Gastroesophageal sphincter (tissue), 4 donors: Measurements from ENCODE around the gene IGF2BP1. TPM values are rescaled to one million over a fixed set of nuclear protein-coding genes. Genes with fewer than 3 reads are reported as not detected.

Experiments used
- ATAC-seq: fragments of 150-250 bp; one replicate; pipeline ENCODE4 v1.9.1; 2016; ENCODE audit warnings: mild to moderate bottlenecking, moderate library complexity
- H3K27ac ChIP-seq, 4 donors: fragments of 200-600 bp; sonication (generic) in 3 of 4; 1 replicate in 3 of 4; 2 replicates in 1 of 4; pipeline ENCODE4 v1.5.1; 2016 to 2019
- H3K27me3 ChIP-seq: fragments of 200-600 bp; sonication (generic); one replicate; pipeline ENCODE4 v1.5.1; 2019
- H3K36me3 ChIP-seq, 2 donors: fragments of 200-600 bp; sonication (generic); one replicate each; pipeline ENCODE4 v1.5.1; 2019; ENCODE audit warnings: control low read depth in 1 of 2
- H3K4me1 ChIP-seq, 3 donors: fragments of 200-600 bp; sonication (generic); 1 replicate in 2 of 3; 2 replicates in 1 of 3; pipeline ENCODE4 v1.5.1; 2016 to 2019; ENCODE audit warnings: control low read depth in 2 of 3
- H3K4me3 ChIP-seq, 2 donors: fragments of 200-600 bp; sonication (generic); one replicate each; pipeline ENCODE4 v1.5.1; 2019; ENCODE audit warnings: mild to moderate bottlenecking in 1 of 2, moderate library complexity in 1 of 2
- H3K9me3 ChIP-seq, 3 donors: fragments of 200-600 bp; sonication (generic); one replicate each; pipeline ENCODE4 v1.5.1; 2017 to 2019; ENCODE audit warnings: control low read depth in 2 of 3
- CTCF ChIP-seq, 4 experiments: fragments of 200-600 bp in 2 of 4; fragments of 450-650 bp in 2 of 4; sonication (generic) in 1 of 4; IDR thresholded peaks; one replicate each; pipeline ENCODE4 v1.5.1; 2017 to 2019; ENCODE audit warnings: antibody characterized with exemption in 4 of 4, mild to moderate bottlenecking in 2 of 4, moderate library complexity in 2 of 4
- EP300 ChIP-seq: sonication (generic); formaldehyde crosslinking; IDR thresholded peaks from one replicate; pipeline ENCODE4 v1.6.1; 2017; ENCODE audit warnings: antibody characterized with exemption, mild to moderate bottlenecking
- POLR2A ChIP-seq, 2 donors: fragments of 450-650 bp; IDR thresholded peaks; one replicate each; pipeline ENCODE4 v1.6.1; 2017; ENCODE audit warnings: antibody characterized with exemption in 2 of 2, mild to moderate bottlenecking in 2 of 2, moderate library complexity in 1 of 2
- POLR2AphosphoS5 ChIP-seq: sonication (generic); formaldehyde crosslinking; IDR thresholded peaks from one replicate; pipeline ENCODE4 v1.6.1; 2017; ENCODE audit warnings: antibody characterized with exemption
- WGBS, 2 donors: methylation state at CpG; one replicate each; pipeline ENCODE4 v1.1.5; 2018; ENCODE audit warnings: low coverage in 1 of 2; 5-methylcytosine and 5-hydroxymethylcytosine counted together
- total RNA-seq, 4 donors: library from RNA; depleted of rRNA; stranded (reverse); fragments of >200 nt; gene quantifications; one replicate each; pipeline ENCODE4 v1.1.0, GENCODE V29; 2016

The IGF2BP1 gene
- total RNA-seq, 4 donors from 2014 or later = 0.04 TPM; not detected in 3

- H3K36me3 ChIP-seq = no peaks in the 10 kb centered on the region
- no peaks in the 10 kb centered on the region for H3K9me3 ChIP-seq
- no peak for ATAC-seq
- WGBS, 2 donors = 28 to 36% methylated on average over 7 to 17 of the region's 25 CpGs
- H3K27ac ChIP-seq = no peak overlapping the region
- peaks cover 0 to 34% (median 27%) of the 10 kb centered on the region in 3 donors for H3K4me1 ChIP-seq
- H3K4me3 ChIP-seq = no peak overlapping the region
- H3K27me3 ChIP-seq = peaks cover 100% of the 10 kb centered on the region
- TF ChIP-seq POLR2AphosphoS5 (peak; percentile 21), EP300 (no peak)
Measured at GRCh38 chr17:48998587-48999440, 1.6 kb downstream of the IGF2BP1 start.

GRCh38 chr17:49000943-49001342, 3.8 kb downstream of the IGF2BP1 start:
- no peak for ATAC-seq
- 83 to 85% methylated on average over 1 of the region's 1 CpG for WGBS, 2 donors
- peaks cover 100% of the 10 kb centered on the region for H3K27me3 ChIP-seq

DNA sequence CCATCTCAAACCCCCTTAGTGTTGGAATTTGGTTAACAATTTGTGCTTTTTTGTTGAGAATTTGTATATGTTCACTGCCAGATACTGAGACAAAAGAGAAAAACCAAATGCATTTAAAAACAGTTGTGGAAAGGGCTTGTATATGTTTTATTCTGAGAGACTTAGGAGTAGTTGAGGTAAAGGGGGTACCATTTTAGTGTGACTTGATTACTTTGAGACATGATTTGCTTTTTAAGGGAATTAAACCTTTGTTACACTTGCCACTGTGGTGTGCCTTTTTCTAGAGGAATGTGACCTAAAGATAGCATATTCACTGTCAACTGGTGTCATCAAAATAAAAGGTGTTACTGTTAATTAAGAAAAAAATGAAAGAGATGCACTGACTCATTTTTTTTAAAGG, 4.5 kb downstream of the IGF2BP1 start:
- Histone ChIP-seq H3K9me3 (no peaks in the 10 kb centered on the region), H3K36me3 (no peaks in the 10 kb centered on the region), H3K4me1 (peaks cover 0 to 19% (median 15%) of the 10 kb centered on the region in 3 donors), H3K27ac (no peak overlapping the region), H3K4me3 (no peak overlapping the region), H3K27me3 (peaks cover 100% of the 10 kb centered on the region)
- no peak for TF ChIP-seq POLR2AphosphoS5
- TF ChIP-seq POLR2A (IDR thresholded peaks at IDR 0.05) = no peak
- TF ChIP-seq CTCF (IDR thresholded peaks at IDR 0.05) = no peak
- TF ChIP-seq EP300 = no peak
- ATAC-seq = no peak

More at GRCh38 chr17:49000943-49001342, 3.8 kb downstream of the IGF2BP1 start:
- peaks cover 0 to 26% (median 20%) of the 10 kb centered on the region in 3 donors for H3K4me1 ChIP-seq
- no peak for TF ChIP-seq POLR2AphosphoS5
- no peak for TF ChIP-seq POLR2A (IDR thresholded peaks at IDR 0.05)
- no peak for TF ChIP-seq EP300
- TF ChIP-seq CTCF (IDR thresholded peaks at IDR 0.05) = no peak
- no peak overlapping the region for H3K4me3 ChIP-seq
- no peaks in the 10 kb centered on the region for H3K9me3 ChIP-seq
- H3K27ac ChIP-seq = no peak overlapping the region
- H3K36me3 ChIP-seq = no peaks in the 10 kb centered on the region

DNA sequence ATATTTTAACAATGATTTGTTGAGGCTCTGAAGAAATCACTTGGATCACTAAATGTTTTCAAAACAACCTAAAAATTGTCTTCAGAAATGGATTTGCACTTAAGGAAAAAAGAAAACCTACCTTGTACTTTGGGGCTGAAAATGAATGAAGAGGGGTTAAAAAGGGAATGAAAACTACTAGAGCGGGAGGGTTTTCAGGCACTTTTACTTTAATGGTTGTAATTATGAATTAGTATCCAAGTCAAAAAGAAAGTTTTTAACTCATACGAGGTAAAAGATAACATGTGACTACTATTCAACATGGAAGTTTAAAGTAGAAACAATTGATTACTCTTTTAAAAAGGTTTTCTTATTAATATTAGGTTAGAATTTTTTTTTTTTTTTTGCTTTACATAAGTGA, 5.1 kb downstream of the IGF2BP1 start:
- peaks cover 100% of the 10 kb centered on the region for H3K27me3 ChIP-seq
- peaks cover 0 to 12% (median 11%) of the 10 kb centered on the region in 3 donors for H3K4me1 ChIP-seq
- WGBS, 2 donors = 73 to 90% methylated on average over 2 of the region's 2 CpGs
- no peaks in the 10 kb centered on the region for H3K36me3 ChIP-seq
- TF ChIP-seq POLR2A (IDR thresholded peaks at IDR 0.05) (no peak), POLR2AphosphoS5 (no peak), EP300 (no peak), CTCF (IDR thresholded peaks at IDR 0.05) (no peak)
- ATAC-seq = no peak
- H3K9me3 ChIP-seq = no peaks in the 10 kb centered on the region
- H3K27ac ChIP-seq = no peak overlapping the region
- H3K4me3 ChIP-seq = no peak overlapping the region

DNA sequence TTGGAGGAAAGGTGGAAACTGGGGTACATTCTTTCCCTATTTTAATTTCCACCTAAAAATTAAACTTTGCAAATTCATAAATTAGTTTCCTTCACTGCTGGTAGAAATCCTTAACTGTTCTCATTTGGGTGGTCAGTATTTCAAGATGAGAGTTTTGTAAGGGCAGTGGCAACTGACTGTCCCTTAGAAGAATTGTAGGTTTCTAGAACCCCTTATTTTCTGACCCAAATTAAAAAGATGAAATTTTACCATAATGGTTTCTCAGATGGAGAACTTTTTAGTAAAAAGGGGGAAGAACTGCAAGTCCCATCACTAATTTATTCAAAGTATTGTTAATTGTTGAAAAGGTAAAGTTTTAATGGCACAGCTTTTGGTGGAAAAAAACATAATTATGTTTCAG, 5.6 kb downstream of the IGF2BP1 start:
- no peaks in the 10 kb centered on the region for H3K36me3 ChIP-seq
- peaks cover 100% of the 10 kb centered on the region for H3K27me3 ChIP-seq
- peaks cover 0 to 8% (median 7%) of the 10 kb centered on the region in 3 donors for H3K4me1 ChIP-seq
- no peak for ATAC-seq
- TF ChIP-seq CTCF (IDR thresholded peaks at IDR 0.05) (no peak), EP300 (no peak), POLR2A (IDR thresholded peaks at IDR 0.05) (no peak)
- H3K9me3 ChIP-seq = no peaks in the 10 kb centered on the region
- H3K27ac ChIP-seq = no peak overlapping the region
- H3K4me3 ChIP-seq = no peak overlapping the region
